ENCODE data around the gene SPATA7. TPM values are rescaled to one million over a fixed set of nuclear protein-coding genes. Genes with fewer than 3 reads are reported as not detected.

The SPATA7 gene
- total and polyA plus RNA-seq, 9 of the 15 experiments (the other 6 are each of a cell fraction or from before 2014, with no cell fraction given): 0.80 to 3.3 (median 2.5) TPM

DNA sequence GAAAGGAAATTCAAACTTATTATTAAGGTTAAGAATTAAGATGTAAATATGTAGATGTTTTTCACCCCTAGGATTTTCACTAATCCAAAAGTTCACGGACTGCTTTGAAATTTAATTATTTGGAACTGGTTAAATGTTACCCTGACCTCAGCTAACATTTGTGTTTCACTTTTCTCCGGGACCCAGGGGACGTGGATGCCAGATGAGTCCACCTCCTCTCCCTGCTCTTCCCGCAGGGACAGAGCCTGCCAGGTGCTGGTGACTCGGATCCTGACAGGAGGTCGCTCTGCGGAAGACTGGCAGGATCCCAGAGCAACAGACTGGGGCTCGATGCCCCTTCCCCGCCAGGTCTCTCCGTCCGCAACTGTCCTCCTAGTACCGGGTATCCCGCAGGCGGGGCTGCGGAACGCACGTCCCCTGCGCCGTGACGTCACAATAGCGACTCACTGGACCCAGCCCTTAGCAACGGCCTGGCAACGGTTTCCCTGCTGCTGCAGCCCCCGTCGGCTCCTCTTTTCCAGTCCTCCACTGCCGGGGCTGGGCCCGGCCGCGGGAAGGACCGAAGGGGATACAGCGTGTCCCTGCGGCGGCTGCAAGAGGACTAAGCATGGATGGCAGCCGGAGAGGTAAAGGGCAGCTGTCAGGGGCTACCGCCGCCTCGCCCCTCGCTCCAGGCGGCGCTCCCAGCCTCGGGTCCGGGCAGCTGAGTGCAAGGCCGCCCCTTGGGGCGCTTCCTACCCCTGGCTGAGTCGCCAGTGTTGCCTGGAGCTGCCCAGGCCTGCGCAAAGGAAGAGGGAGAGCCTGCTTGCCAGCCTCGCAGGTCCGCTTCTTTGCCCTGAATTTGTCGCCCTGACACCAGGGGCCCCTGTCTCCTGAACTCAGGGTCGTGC, at the start of gene SPATA7 (continued):
- TF ChIP-seq, protein P1, sequence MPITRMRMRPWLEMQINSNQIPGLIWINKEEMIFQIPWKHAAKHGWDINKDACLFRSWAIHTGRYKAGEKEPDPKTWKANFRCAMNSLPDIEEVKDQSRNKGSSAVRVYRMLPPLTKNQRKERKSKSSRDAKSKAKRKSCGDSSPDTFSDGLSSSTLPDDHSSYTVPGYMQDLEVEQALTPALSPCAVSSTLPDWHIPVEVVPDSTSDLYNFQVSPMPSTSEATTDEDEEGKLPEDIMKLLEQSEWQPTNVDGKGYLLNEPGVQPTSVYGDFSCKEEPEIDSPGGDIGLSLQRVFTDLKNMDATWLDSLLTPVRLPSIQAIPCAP (CRISPR knock-in tag; IDR thresholded peaks at IDR 0.05; ENCODE audit: borderline replicate concordance): no peak
- TF ChIP-seq NKRF (IDR thresholded peaks at IDR 0.05; ENCODE audit: borderline replicate concordance): peak; percentile 55; the same call in 1 of the 2 replicates
- no peak for TF ChIP-seq NR1H2 (CRISPR knock-in tag; IDR thresholded peaks at IDR 0.05)
- TF ChIP-seq, protein P2, sequence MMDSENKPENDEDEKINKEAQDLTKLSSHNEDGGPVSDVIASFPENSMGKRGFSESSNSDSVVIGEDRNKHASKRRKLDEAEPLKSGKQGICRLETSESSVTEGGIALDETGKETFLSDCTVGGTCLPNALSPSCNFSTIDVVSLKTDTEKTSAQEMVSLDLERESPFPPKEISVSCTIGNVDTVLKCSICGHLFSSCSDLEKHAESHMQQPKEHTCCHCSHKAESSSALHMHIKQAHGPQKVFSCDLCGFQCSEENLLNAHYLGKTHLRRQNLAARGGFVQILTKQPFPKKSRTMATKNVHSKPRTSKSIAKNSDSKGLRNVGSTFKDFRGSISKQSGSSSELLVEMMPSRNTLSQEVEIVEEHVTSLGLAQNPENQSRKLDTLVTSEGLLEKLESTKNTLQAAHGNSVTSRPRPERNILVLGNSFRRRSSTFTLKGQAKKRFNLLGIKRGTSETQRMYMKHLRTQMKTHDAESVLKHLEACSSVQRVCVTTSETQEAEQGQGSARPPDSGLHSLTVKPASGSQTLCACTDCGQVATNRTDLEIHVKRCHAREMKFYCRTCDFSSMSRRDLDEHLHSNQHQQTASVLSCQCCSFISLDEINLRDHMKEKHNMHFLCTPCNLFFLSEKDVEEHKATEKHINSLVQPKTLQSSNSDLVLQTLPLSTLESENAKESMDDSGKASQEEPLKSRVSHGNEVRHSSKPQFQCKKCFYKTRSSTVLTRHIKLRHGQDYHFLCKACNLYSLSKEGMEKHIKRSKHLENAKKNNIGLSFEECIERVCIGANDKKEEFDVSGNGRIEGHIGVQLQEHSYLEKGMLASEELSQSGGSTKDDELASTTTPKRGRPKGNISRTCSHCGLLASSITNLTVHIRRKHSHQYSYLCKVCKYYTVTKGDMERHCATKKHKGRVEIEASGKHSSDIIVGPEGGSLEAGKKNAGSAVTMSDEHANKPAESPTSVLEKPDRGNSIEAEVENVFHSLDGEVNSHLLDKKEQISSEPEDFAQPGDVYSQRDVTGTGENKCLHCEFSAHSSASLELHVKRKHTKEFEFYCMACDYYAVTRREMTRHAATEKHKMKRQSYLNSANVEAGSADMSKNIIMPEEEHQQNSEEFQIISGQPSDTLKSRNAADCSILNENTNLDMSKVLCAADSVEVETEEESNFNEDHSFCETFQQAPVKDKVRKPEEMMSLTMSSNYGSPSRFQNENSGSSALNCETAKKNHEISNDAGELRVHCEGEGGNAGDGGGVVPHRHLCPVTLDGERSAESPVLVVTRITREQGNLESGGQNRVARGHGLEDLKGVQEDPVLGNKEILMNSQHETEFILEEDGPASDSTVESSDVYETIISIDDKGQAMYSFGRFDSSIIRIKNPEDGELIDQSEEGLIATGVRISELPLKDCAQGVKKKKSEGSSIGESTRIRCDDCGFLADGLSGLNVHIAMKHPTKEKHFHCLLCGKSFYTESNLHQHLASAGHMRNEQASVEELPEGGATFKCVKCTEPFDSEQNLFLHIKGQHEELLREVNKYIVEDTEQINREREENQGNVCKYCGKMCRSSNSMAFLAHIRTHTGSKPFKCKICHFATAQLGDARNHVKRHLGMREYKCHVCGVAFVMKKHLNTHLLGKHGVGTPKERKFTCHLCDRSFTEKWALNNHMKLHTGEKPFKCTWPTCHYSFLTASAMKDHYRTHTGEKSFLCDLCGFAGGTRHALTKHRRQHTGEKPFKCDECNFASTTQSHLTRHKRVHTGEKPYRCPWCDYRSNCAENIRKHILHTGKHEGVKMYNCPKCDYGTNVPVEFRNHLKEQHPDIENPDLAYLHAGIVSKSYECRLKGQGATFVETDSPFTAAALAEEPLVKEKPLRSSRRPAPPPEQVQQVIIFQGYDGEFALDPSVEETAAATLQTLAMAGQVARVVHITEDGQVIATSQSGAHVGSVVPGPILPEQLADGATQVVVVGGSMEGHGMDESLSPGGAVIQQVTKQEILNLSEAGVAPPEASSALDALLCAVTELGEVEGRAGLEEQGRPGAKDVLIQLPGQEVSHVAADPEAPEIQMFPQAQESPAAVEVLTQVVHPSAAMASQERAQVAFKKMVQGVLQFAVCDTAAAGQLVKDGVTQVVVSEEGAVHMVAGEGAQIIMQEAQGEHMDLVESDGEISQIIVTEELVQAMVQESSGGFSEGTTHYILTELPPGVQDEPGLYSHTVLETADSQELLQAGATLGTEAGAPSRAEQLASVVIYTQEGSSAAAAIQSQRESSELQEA (IDR thresholded peaks at IDR 0.05; ENCODE audit: low read depth): no peak
- TF ChIP-seq, protein P3, sequence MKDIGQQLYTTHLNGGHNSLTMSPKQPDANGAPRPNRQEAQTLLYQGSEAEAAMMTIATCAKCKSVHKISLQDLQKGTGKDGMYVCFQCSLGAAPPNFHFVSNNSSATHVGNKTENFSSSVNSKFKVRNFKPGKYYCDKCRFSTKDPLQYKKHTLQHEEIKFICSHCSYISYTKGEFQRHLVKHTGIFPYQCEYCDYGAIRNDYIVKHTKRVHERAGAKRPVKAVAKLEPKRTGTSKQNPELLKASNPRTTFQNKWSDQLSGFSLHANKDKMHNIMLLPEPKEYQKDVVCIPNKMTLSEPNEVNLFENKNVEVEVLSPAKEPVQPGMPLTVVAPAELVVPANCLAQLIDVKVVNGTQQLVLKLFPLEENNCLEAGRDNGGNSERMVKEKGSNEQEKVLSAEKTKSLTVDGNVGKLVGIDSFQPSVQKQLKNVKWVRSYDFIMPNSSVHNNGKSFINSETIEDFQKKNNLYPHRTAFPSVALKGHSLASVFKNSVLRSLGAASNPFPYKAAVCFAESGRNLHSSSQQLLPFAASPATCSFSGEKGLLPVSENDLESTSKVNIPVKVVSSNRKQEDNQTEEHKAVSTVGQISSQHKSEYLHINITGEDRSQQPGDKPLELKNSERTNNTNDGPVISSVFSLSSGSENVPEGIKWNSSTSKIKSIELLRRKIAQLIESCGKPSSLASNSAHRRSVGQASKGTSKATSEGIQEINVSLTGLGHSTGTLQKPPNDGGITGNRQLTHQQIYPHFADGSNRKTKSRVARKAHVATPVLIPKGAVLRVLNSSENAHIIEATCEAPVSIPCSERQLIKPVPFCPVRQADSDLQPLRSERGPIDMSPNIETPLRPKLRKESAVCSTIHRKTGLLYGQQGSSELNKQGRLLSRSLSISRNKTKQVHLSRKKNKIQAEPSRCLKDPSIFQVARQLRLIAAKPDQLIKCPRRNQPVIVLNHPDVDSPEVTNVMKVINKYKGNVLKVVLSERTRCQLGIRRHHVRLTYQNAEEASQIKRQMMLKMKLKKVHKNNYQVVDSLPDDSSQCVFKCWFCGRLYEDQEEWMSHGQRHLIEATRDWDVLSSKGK (CRISPR knock-in tag; IDR thresholded peaks at IDR 0.05): no peak
- no peak for TF ChIP-seq ELF2 (CRISPR knock-in tag; IDR thresholded peaks at IDR 0.05)
- no peak for TF ChIP-seq TAF7 (tag; IDR thresholded peaks at IDR 0.05)
- peak; percentile 57; the same call in 1 of the 2 replicates for TF ChIP-seq SIN3B (IDR thresholded peaks at IDR 0.05; ENCODE audit: low read depth)
- no peak for TF ChIP-seq ZNF449 (CRISPR knock-in tag; IDR thresholded peaks at IDR 0.05)
